ENCODE measurements around the gene C16orf86.

The C16orf86 gene

GRCh38 chr16:67648764-67649407, 17.7 kb upstream of the C16orf86 start:
- TF ChIP-seq CTCF (IDR thresholded peaks at IDR 0.05; ENCODE audit: control insufficient read depth, extremely low read depth, insufficient read depth), result no peak
- no peak overlapping the region for H3K4me3 ChIP-seq (ENCODE audit: low read depth, low read length)

GRCh38 chr16:67649494-67649931, 17.1 kb upstream of the C16orf86 start:
- H3K4me3 ChIP-seq (ENCODE audit: low read depth, low read length), result no peak overlapping the region
- DNase-seq (ENCODE audit: low read depth), result no peak
- TF ChIP-seq CTCF (IDR thresholded peaks at IDR 0.05; ENCODE audit: control insufficient read depth, extremely low read depth, insufficient read depth), result no peak

More at GRCh38 chr16:67648764-67649407, 17.7 kb upstream of the C16orf86 start:
- DNase-seq (ENCODE audit: low read depth), result no peak

GRCh38 chr16:67650023-67650422, 16.6 kb upstream of the C16orf86 start:
- TF ChIP-seq CTCF (IDR thresholded peaks at IDR 0.05; ENCODE audit: control insufficient read depth, extremely low read depth, insufficient read depth), result no peak
- no peak for DNase-seq (ENCODE audit: low read depth)
- no peak overlapping the region for H3K4me3 ChIP-seq (ENCODE audit: low read depth, low read length)

GRCh38 chr16:67651039-67651438, 15.6 kb upstream of the C16orf86 start:
- no peak for TF ChIP-seq CTCF (IDR thresholded peaks at IDR 0.05; ENCODE audit: control insufficient read depth, extremely low read depth, insufficient read depth)
- DNase-seq (ENCODE audit: low read depth), result no peak
- no peak overlapping the region for H3K4me3 ChIP-seq (ENCODE audit: low read depth, low read length)

- no peak for DNase-seq (ENCODE audit: low read depth)
- TF ChIP-seq CTCF (IDR thresholded peaks at IDR 0.05; ENCODE audit: control insufficient read depth, extremely low read depth, insufficient read depth), result no peak
- no peak overlapping the region for H3K4me3 ChIP-seq (ENCODE audit: low read depth, low read length)
These were observed 14.8 kb upstream of the C16orf86 start for GRCh38 chr16:67651847-67652246.

GRCh38 chr16:67652578-67653127, 14.0 kb upstream of the C16orf86 start:
- no peak for TF ChIP-seq CTCF (IDR thresholded peaks at IDR 0.05; ENCODE audit: control insufficient read depth, extremely low read depth, insufficient read depth)
- DNase-seq (ENCODE audit: low read depth), result no peak
- H3K4me3 ChIP-seq (ENCODE audit: low read depth, low read length), result peak overlapping the region; percentile 63

Data from LNCaP clone FGC (cell line).